Hippocampal formation (tissue), 2 donors: ENCODE data around the gene GLRA1.
"Not testable (repeated sequence)": the region's sequence is repeated elsewhere in the genome, so short reads cannot be mapped to it uniquely, and the experiment has no call there.

ENCODE experiments used
- DNase-seq, 2 donors: peaks; one replicate each; lab custom pipeline; 2025; lab: John Stamatoyannopoulos, UW

Gene GLRA1

GRCh38 chr5:151819830-151820229, 104.8 kb downstream of the GLRA1 start:
- DNase-seq, result no peak

DNA sequence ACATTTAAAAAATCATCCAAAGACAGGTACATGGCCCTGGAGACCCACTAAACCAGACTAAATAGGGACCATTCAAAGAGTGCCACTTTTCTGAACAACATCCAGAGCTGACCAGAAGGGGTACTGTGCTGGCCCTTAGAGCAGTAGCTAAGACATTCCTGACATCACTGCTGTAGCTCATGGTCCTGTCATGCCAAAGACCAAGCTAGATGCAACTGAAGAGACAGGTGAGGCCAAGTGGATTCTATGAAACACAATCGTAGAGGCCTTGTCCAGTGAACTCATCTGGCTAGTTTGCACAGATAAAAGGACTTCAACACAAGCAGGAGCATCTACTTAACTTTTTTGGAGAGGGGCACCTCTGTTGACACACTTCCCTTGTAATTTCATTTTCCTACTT, 109.6 kb downstream of the GLRA1 start:
- DNase-seq, result no peak

GRCh38 chr5:151812757-151813309, 111.8 kb downstream of the GLRA1 start:
- no peak for DNase-seq

- DNase-seq, result peak in 1 of 2 donors; percentile 15
These were observed 112.9 kb downstream of the GLRA1 start for GRCh38 chr5:151811593-151812321.

- DNase-seq, result no peak
These were observed 113.8 kb downstream of the GLRA1 start for GRCh38 chr5:151810897-151811296.

DNA sequence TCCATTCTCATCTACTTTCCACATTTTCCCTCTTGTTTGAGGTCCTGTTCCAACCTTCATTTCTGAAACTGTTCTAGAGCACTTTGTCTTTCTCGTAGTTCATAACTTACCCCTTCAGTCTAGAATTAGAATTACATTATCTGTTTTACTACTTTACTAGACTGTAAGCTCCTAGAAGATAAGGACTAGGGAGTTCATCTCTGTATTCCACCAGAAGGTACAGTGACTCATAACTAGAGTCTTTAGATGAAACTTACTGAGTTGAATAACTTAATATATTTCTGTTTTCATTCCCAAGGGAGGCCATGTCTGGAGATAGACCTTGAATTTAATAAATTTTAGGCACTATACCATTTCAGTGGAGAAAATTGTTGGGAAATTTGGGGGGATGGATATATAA, 114.2 kb downstream of the GLRA1 start:
- DNase-seq, result no peak

DNA sequence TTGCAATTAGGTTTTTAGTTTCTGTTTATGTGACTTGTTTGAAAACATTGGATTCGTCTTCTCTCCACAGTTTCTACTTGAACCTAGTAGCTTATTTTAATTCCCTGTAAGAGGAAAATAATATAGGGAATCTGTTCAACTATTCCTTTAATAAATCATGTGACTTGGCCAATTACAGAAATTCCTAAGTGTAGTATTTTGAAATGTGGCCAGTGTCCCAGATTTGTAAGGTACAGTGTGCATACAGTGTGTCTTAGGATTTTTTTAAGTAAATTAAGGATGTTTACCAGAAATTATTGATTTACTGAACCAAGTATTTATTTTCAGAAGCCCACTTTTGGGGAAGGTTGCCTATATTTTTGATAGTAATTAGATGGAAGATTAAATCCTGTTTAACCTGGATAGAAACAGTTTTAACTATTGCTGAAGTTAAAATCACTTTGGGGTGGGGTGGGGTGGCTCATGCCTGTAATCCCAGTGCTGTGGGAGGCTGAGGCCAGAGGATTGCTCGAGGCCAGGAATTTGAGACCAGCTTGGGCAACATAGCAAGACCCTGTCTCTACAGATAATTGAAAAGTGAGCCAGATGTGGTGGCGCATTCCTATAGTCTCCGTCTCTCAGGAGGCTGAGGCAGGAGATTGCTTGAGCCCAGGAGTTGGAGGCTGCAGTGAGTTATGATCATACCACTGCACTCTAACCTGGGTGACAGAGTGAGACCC, 116.0 kb downstream of the GLRA1 start:
- DNase-seq, result no peak

DNA sequence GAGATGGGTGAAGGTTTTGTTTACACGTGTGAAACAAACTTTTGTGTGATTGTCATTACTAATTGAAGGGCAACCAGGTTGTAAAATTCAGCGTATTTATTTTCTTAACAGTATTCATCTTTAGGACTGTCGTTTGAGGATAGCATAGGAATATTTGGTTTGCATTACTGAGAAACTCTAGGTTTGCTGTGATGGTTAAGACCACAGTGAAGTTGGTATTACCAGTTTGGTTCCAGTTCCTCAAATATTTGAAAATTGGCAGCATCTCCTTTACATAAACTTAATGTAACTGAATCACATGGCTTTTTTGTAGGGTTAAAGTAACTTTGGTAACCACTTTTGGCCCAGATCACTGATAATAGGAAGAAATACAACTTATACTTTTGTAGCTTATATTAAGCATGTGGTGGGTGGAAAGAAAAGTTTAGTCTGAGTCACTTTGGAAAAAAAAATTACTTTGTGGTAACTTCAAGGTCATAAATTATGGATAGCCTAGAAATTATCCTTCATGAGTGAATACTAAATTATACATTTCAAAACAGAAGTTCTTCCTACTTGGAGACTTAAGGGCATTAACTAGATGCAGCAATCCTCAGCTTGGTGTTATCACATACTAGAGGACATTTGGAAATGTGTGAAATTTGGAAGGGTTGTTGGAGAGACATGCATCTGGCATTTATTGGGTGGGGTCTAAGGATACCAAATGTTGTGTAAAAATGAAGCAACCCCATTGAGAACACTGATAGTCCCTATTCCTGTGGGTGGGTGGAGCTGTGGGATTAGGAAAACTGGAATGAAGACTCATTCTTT, 119.0 kb downstream of the GLRA1 start:
- DNase-seq, result no peak

- DNase-seq, result no peak
These were observed 124.1 kb downstream of the GLRA1 start for GRCh38 chr5:151800532-151800931.

GRCh38 chr5:151799407-151799806, 125.2 kb downstream of the GLRA1 start:
- DNase-seq, result no peak

- DNase-seq, result no peak
These were observed 126.0 kb downstream of the GLRA1 start for GRCh38 chr5:151798674-151799073.

DNA sequence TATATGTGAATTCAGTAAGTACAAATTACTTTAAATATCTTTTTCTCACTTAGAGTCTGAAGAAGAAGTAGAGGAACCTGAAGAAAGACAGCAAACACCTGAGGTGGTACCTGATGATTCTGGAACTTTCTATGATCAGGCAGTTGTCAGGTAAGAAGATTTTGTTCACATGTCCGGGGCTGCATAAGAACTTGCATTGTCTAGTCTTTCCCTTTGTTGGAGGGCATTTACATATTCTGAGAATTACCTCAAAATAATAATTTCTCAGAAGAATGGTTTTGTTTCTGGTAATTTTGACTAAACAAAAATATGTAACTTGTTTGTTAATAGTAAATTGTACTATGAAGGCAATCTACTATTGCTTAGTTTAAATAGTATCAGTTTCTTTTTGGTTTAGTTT, 129.2 kb downstream of the GLRA1 start:
- DNase-seq, result no peak

GRCh38 chr5:151793358-151793757, 131.3 kb downstream of the GLRA1 start:
- DNase-seq, result no peak

- no peak for DNase-seq
These were observed 136.8 kb downstream of the GLRA1 start for GRCh38 chr5:151787817-151788216.

DNA sequence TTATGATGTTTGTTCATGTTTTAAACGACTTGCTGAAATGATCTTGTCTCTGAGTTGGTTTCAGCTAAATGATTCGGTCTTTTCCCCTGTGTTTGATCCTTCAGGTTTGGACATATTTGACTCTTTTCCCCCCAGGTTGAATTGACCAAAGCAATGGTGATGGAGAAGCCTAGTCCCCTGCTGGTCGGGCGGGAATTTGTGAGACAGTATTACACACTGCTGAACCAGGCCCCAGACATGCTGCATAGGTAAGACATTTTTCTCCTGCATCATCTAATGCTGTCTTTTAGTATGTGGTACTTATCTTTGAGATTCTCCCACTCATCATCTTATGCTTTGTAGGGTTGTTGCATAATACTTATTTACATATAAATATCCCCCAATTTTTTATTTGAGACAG, 138.2 kb downstream of the GLRA1 start:
- DNase-seq, result no peak

DNA sequence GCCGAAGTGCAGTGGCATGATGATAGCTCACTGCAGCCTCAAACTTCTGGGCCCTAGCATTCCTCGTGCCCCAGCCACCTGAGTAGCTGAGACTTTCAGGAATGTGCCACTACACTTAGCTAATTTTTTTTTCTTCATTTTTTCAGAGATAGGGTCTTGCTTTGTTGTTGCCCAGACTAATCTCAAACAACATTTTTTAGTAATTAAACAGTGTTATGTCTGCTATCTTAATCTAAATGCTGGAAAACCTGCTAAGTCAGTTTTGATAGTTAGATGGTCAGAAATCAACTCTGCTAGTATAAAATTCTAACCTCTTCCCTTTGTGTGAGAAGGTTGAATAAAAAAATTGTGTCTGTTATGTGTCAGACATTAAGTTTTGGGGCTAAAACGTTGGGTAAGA, 140.5 kb downstream of the GLRA1 start:
- DNase-seq, result no peak

DNA sequence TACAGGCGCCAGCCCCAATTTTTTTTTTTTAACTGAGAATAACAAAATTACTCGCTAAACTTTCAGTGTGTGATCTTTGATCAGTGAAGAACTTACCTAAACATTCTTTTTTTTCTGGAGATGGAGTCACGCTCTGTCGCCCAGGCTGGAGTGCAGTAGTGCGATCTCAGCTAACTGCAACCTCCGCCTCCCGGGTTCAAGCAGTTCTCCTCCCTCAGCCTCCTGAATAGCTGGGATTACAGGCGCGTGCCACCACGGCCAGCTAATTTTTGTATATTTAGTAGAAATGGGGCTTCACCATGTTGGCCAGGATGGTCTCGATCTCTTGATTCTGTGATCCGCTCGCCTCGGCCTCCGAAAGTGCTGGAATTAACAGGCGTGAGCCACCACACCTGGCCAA, 141.0 kb downstream of the GLRA1 start:
- DNase-seq, result not testable (repeated sequence)

GRCh38 chr5:151781201-151781600, 143.4 kb downstream of the GLRA1 start:
- no peak for DNase-seq

GRCh38 chr5:151780348-151780747, 144.3 kb downstream of the GLRA1 start:
- DNase-seq, result no peak

- DNase-seq, result no peak
These were observed 145.0 kb downstream of the GLRA1 start for GRCh38 chr5:151779531-151780125.

- DNase-seq, result no peak
These were observed 149.5 kb downstream of the GLRA1 start for GRCh38 chr5:151775025-151775606.

- no peak for DNase-seq
These were observed 150.7 kb downstream of the GLRA1 start for GRCh38 chr5:151773951-151774350.
